HG03045 (cell line): ENCODE results near the gene SAE1.

Source experiments
- ATAC-seq: cut with Tn5 transposase; IDR thresholded peaks from one replicate; pipeline ENCODE4 v1.9.1; 2021; ENCODE audit warnings: mild to moderate bottlenecking, moderate library complexity; ENCODE audit not compliant: unreplicated experiment

Gene SAE1

DNA sequence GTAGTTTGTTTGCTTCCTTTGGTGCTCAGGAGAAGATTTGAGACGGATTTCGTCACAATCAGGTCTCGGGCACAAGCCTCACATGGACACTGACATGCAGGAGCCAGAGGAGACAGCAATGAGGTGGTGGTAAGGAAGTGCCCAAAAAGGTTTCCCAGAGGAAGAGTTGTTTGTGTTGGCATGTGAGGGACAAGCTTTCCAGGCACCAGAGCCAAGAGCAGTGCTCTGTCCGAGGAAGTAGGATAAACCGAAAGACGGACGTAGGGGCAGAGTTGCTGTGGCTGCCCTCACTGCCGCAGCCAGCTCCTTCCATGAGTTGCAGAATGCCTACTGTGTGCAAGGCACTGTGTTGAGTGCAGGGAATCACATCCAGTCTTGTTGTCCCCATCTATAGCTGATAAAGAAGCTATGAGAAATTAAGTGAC lies 27.7 kb downstream of the SAE1 start:
- ATAC-seq: no peak

DNA sequence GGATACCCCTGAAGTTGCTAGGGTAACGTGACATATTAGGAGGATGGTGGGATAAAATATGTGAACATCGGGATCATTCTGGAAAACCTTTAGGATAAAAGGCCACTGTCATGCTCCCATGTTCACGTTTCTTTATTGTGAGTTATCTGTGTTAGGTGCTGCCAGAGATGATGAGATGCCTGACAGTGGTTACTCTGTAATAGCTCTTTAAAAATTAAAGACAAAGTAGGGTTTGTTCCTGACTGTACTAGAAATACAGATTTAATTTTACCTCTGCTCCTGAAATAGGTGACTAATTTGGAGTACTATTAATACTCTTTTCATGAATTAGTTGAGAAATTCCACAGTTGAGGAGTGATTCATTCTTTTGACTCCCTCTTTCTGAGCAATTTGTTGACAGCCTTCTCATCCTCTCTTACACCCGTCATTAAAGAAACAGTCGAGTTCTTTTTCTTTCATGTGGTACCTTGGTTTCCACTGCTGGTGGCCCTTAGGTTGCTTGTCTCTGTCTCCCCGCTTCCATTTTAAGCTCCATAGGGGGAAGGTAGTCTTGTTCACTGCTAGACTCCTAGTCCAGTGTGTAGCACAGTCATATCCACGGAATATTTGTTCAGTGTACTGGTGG lies 28.4 kb downstream of the SAE1 start:
- no peak for ATAC-seq

GRCh38 chr19:47161876-47162489 lies 31.3 kb downstream of the SAE1 start:
- ATAC-seq: no peak

DNA sequence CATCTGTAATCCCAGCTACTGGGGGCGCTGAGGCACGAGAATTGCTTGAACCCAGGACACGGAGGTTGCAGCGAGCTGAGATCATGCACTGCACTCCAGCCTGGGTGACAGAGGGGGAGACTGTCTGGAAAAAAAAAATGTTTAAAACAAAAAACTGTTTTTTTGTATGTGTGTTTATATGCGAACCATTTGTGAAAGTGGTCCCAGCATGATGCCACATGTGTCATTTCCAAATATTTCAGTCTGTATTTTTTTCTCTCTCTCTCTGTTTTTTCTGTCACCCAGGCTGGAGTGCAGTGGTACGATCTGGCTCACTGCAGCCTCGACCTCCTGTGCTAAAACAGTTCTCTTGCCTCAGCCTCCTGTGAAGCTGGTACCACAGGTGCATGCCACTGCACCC lies 37.4 kb downstream of the SAE1 start:
- no peak for ATAC-seq

- ATAC-seq: no peak
Measured at GRCh38 chr19:47172666-47173455, 42.2 kb downstream of the SAE1 start.

DNA sequence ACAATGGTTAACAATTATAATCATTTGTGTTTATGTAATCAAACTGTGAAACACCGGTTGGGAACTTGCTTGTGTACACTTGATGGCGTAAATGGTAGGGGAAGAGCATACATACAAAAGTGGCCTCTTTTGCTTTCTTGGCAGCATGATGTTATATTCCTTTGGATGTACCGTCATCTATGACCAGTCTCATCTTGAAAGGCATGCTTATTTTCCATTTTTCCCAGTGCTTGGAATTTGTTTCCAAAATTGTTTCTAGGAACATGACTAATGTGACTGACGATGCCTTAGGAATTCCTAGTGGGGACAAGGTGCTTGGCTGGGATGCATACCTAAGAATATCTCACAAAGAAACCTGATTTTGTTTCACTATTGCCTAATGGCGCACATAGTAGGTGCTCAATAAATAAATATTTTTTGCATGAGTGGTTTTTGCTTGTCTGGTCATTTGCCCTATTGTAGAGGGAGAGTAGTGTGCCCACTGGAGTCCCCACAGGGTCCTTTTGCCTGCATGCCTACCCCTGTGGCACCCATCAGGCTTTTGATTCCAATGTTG lies 45.5 kb downstream of the SAE1 start:
- no peak for ATAC-seq

DNA sequence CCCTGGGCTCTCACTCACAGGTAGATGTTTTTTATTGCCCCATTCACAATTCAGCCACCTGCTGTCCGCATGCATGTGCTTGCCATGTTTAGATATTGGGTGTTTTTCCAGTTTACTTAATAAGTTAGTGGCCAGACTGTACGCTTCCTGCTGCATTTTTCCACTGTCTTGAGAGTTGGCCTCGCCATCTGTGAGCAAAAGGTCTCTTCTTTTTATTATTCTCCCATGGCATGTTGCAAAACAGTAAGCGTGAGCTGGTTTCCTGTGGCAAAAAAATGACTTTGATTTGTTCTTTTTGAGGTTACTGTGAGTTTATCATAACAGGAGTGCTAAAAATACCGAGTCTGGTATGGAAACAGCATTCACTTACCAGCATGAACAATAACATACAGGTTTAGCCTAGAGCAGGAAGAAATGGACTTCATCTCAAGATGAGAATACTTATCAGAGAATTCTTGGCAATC lies 46.0 kb downstream of the SAE1 start:
- no peak for ATAC-seq

- no peak for ATAC-seq
Measured at GRCh38 chr19:47179653-47180310, 49.1 kb downstream of the SAE1 start.

DNA sequence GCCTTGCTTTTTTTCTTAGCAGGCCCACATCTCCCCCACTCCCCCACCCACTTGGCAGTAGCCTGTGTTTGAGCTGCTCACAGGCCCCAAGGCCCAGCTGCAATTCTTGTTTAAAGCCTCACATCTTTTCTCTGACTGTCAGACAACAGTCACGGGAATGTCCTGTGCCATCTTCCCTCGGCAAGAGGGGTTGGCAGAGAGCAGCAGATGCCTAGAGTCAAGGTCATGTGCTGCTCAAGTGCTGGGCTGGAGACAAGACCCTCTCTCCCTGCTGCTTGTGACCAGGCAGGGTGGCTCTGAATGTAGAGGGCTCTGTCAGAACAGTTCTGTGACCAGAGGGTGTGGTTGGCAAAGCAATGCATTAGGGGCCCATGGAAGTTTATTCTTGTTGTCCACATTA lies 53.0 kb downstream of the SAE1 start:
- no peak for ATAC-seq

- ATAC-seq: peak; percentile 83
Measured at GRCh38 chr19:47186446-47187334, 56.1 kb downstream of the SAE1 start.

DNA sequence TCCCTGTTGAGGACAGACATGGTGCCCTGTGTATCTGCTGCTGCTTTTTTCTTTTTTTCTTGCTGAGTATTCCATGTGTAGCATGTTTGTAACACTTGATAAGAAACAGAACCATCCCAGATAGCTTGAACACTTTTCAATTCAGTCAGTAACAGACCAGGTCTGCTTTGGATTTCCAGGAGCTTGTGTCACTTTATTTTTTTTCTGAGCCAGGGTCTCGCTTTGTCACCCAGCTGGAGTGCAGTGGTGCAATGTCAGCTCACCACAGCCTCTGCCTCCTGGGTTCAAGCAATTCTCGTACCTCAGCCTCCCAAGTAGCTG lies 56.7 kb downstream of the SAE1 start:
- ATAC-seq: no peak

- no peak for ATAC-seq
Measured at GRCh38 chr19:47187797-47188196, 57.2 kb downstream of the SAE1 start.

DNA sequence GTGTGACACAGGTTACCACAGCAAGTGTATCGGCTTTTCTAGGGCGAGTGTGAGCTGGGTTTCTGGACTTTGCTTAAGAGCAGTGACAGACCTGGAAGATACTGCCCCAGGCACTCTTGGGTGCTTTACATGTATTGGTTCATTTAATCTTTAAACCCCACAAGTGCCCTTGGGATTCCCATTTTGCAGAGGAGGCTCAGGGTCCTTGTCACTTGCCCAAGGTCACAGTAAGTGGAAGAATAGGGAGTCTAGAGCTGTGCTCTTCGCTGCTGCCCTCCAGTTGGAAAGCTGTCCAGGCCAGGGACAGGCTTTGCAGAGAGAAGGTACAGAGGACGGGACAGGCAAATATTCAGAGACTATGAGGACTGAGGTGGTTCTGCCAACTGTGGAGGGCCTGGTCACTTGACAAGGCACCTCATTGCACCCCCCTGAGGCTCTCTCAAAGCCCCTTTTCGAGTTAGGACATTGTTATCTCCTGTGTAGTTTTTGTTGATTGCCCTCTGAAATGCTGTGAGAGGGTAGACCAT lies 57.9 kb downstream of the SAE1 start:
- ATAC-seq: no peak

GRCh38 chr19:47190167-47190727 lies 59.6 kb downstream of the SAE1 start:
- no peak for ATAC-seq

DNA sequence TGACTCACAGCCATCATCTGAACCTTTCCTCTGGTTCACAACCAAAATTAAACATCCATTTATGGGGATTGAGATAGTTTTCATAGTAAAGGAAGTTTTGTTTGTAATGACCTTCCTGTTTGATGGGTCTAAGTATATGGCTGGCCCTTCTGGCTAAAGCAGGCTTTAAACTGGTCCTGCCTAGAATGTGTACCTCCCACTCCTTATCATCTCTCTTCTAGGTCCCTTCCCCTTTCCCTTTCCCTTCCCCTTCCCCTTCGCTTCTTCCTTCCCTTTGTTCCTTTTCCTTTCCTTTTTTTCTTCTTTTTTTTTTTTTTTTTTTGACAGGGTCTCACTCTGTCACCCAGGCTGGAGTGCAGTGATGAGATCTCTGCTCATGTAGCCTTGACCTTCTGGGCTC lies 64.8 kb downstream of the SAE1 start:
- ATAC-seq: no peak

GRCh38 chr19:47197141-47197540 lies 66.5 kb downstream of the SAE1 start:
- ATAC-seq: no peak

DNA sequence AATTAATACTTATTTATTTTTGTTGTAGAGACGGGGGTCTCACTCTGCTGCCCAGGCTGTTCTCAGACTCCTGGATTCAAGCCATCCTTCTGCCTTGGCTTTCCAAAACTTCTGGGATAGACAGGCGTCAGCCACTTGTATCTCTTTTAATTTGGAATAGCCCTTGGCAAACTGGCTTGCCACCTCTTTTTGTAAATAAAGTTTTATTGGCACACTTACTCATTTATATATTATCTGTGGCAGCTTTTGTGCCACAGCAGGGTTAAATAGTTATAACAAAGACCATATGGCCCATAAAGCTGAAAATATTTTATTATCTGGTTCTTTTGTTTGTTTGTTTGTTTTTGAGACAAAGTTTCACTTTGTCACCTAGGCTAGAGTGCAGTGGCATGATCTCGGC lies 69.9 kb downstream of the SAE1 start:
- no peak for ATAC-seq

DNA sequence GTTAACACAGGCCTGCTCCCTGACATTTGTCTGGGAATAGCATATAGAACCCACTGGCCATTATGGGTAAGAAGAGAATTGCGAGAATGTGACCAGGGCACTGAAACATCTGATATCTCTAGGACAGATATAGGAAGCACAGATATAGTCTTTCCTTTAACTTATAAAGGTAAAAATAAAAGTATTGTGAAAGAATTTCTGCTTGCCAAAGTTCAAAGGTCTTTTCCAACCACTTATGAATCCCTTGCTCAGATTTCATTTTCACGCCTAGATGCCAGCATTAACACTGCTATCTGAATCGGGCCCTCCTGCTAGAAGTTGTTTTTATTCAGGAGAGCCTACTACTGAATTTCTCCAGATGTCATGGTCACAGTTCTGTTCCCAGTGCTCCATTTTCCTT lies 72.6 kb downstream of the SAE1 start:
- no peak for ATAC-seq

- no peak for ATAC-seq
Measured at GRCh38 chr19:47209319-47210179, 78.9 kb downstream of the SAE1 start.
